Islet of Langerhans (tissue), 1 donor: ENCODE results near the gene NT5C2.
"Not testable (repeated sequence)": the region's sequence is repeated elsewhere in the genome, so short reads cannot be mapped to it uniquely, and the experiment has no call there.

Experiments used
- FAIRE-seq: peaks from one replicate; lab custom pipeline; 2011; peaks lifted over from hg19 to GRCh38; lab: Jason Lieb, UNC

The NT5C2 gene

GRCh38 chr10:103199488-103199887 is 6.4 kb upstream of the NT5C2 start:
- no peak for FAIRE-seq

DNA sequence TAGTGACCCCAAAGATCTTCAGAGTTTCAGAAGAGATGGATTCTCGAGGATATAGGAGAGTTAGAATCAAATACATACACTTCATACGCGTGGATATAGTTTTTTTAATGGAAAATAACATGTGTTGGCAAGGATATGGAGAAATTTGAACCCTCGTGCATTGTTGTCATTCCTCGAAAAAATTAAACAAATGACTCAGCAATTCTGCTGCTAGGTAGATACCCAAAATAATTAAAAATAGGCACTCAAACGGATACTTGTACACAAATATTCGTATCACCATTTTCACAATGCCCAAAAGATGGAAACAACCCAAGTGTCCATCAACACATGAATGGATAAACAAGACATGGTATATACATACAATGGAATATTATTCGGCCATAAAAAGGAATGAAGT is 5.6 kb upstream of the NT5C2 start:
- no peak for FAIRE-seq

GRCh38 chr10:103197903-103198302 is 4.8 kb upstream of the NT5C2 start:
- FAIRE-seq: no peak

DNA sequence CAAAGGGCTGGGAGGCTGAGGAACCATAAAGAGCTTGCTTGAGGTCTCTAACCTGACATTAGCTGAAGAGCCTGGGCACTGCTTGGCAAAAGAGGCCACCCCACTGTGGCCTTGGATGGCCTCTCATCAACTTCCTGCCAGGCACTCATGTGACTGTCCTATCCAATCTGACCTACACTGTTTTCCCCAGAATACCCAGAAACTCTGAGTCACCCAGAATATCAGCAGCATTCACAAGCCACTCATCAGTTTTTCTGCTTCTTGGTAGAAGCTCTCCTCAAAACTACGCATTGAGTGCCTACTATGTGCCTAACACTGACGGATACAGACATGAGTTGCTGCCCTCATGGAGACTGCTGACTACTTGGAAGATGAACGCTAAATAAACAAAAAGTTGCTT is 4.1 kb upstream of the NT5C2 start:
- no peak for FAIRE-seq

DNA sequence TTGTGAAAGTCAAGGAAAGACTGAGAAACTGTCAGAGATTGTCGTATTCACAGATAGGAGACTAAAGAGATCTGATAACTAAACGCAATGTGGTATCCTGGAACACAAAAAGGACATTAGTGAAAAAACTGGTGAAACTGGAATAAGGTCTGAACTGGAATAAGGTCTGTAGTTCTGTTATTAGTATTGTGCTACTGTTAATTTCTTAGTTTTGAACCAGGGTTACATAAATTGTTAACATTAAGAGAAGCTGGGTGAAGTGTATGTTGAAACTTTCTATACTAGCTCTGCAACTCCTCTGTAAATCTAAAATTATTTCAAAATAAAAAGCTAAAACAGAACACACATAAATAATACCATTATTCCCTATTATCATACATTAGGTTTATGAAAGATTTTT is 3.4 kb upstream of the NT5C2 start:
- peak; percentile 94 for FAIRE-seq

GRCh38 chr10:103193820-103194529 is 903 bp upstream of the NT5C2 start:
- no peak for FAIRE-seq

GRCh38 chr10:103192451-103193106 is 493 bp downstream of the NT5C2 start:
- no peak for FAIRE-seq

DNA sequence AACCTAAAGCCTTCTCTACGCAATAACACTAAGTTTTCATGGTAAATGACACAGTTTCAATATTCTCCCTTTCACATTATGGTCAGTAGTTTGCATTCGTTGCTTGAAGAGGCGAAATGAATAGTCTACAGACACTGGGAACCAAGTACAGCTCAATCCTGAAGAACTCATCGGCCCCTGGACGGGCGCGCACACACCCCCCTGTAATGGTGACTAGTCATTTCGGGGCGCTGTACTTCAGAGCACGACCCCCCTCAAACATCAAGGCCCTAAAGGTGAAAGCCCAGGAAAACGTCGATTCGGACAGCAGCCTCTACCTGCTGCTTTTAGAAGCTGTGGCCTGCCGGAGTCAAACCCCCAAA is 1.0 kb downstream of the NT5C2 start:
- no peak for FAIRE-seq

DNA sequence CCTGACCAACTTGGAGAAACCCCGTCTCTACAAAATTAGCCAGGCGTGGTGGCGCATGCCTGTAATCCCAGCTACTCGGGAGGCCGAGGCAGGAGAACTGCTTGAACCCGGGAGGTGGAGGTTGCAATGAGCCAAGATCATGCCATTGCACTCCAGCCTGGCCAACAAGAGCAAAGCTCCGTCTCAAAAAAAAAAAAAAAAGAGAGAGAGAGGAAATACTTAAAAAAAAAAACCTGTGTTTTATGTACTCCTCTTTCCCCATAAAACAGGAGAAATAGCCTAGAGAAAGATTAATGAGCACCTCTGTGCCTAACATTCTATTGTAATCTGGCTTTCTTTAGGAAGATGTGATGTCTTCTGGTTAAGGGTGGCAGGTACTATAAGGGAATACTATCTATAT is 1.9 kb downstream of the NT5C2 start:
- FAIRE-seq: not testable (repeated sequence)

DNA sequence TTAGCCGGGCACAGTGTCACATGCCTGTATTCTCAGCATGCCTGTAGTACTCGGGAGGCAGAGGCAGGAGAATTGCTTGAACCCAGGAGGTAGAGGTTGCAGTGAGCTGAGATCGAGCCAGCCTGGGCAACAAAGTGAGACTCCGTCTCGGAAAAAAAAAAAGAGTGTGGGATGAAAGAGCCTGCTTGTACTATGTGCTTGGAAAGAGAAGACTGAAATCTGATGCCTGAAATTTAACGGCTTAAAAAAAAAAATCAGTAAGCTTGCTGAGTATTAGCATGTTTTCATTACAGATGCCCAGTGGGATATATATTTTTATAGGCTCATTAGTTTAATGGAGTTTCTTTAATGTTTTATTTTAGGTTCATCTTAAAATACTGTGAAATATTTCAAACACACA is 4.2 kb downstream of the NT5C2 start:
- no peak for FAIRE-seq

DNA sequence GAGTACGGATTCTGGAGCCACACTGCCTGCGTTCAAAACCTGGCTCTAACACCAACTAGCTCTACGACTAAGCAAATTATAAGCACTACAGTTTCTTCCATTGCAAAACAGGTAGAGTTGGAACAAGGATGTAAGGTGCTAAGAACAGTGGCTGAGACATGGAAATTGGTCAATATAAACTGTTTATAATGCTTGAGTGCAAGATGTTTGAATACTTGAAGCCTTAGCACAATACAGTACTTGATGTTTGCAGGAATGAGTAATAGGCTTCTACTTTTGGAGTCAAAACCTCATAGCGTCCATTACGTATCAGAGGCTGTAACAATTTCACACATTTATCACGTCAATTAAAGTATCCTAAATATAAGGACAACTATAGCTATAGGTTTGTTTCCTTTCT is 6.9 kb downstream of the NT5C2 start:
- no peak for FAIRE-seq

GRCh38 chr10:103184615-103185014 is 8.5 kb downstream of the NT5C2 start:
- peak; percentile 24 for FAIRE-seq

GRCh38 chr10:103183991-103184451 is 9.1 kb downstream of the NT5C2 start:
- FAIRE-seq: not testable (repeated sequence)

DNA sequence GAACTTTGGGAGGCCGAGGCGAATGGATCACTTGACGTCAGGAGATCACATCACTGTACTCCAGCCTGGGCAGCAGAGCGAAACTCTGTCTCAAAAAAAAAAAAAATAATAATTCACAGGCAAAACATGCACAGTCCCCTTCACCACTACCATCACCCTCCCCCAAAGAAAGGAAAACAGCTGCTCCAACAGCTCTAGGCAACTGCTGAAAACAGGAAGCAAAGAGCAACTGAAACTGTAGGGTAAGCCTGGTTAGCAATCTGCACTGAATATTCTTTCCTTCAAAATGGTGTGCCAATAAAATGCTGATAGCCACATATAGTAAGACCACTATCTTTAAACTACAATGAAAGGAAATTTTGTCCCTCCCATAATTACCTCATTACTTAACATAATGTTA is 11.8 kb downstream of the NT5C2 start:
- peak; percentile 33 for FAIRE-seq

DNA sequence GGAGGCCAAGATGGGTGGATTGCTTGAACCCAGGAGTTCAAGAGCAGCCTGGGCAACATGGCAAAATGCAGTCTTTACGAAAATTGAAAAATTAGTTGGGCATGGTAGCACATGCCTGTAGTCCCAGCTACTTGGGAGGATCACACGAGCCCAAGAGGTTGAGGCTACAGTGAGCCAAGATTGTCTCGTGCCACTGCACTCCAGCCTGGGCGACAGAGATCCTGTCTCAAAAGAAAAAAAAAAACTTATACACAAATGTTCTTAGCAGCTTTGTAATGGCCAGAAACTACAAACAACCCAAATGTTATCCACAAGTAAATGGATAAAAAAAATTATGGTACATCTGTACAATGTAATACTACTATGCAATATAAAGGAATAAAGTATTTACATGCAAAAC is 12.6 kb downstream of the NT5C2 start:
- no peak for FAIRE-seq

DNA sequence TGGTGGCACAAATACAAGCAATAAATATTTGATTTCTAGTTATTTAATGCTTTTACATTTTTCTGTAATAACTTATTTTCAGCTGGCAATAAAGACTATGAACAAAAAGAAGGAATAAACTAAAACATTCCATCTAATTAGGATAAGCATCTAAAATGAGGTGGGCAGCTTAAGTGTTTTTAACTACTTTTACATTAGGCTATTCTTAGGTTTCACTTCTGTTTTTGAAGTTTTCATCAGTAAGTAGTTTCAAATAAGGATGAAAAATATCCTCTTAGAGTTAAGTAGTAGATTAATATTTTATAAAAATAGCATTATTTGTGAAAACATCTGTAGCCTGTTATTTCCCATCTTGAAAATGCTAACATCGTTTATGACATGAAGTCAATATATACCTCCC is 15.9 kb downstream of the NT5C2 start:
- no peak for FAIRE-seq

GRCh38 chr10:103175580-103176285 is 17.3 kb downstream of the NT5C2 start:
- no peak for FAIRE-seq

- not testable (repeated sequence) for FAIRE-seq
Observed at GRCh38 chr10:103174324-103174723, 18.7 kb downstream of the NT5C2 start.

- FAIRE-seq: peak; percentile 88
Observed at GRCh38 chr10:103171278-103171677, 21.8 kb downstream of the NT5C2 start.

GRCh38 chr10:103168438-103168837 is 24.6 kb downstream of the NT5C2 start:
- no peak for FAIRE-seq

GRCh38 chr10:103167554-103167953 is 25.5 kb downstream of the NT5C2 start:
- not testable (repeated sequence) for FAIRE-seq

- FAIRE-seq: no peak
Observed at GRCh38 chr10:103166523-103166922, 26.5 kb downstream of the NT5C2 start.

DNA sequence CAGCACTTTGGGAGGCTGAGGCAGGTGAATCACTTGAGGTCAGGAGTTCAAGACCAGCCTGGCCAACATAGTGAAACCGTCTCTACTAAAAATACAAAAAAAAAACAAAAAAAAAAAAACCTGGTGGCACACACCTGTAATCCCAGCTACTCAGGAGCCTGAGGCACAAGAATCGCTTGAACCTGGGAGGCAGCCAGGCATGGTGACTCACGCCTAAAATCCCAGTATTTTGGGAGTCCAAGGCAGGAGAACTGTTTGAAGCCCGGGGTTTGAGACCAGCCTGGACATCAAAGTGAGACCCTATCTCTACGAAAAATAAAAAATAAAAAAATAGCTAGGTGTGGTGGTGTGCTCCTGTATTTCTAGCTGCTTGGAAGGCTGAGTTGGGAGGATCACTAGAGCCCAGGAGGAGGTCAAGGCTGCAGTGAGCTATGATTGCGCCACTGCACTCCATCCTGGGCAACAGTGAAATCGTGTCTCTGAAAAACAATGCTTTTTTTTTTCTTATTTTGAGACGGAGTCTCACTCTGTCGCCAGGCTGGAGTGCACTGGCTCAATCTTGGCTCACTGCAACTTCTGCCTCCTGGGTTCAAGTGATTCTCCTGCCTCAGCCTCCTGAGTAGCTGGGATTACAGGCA is 29.2 kb downstream of the NT5C2 start:
- FAIRE-seq: not testable (repeated sequence)
